ENCODE data around the gene IRF2BPL.

IRF2BPL gene

GRCh38 chr14:77009014-77009413 is 19.5 kb downstream of the IRF2BPL start:
- no peak for DNase-seq

GRCh38 chr14:77008541-77008940 is 20.0 kb downstream of the IRF2BPL start:
- no peak for DNase-seq

- peak; percentile 28 for DNase-seq
Measured at GRCh38 chr14:77007975-77008421, 20.5 kb downstream of the IRF2BPL start.

DNA sequence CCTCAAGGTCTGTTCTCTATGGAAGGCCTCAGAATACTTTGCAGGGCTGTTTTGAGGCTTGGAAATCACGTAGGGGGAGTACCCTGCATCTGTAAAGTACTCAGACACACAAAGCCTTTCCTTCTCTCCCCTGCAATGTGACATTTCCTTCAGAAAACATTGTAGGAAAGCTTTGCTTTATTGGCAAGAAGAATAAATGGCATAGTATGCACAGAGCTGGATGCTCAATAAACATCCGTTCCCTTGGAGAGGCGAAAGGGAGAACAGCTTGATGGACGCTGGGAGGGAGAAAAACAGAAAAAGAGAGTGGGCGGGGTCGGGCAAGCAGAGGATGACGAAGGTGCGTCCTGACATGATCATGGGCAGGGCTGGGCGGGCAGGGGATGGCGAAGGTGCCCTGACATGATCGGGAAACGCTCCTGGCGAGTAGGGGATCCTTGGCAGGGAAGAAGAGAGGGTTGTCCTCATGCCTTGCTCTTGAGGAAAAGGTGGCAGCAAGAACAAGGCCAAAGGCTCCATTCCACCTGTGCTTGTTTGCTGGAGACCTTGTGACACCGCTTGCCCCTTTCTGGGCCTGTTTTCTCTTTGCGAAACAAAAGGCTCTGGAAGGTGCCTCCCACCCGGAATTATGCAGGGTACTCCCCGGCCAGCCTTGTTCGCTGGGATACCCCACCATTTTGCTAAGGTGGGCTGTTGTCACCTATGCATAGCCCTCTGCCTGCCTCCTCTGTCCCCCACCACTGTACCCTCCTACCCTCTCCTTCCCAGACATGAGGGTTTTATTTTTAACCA is 21.1 kb downstream of the IRF2BPL start:
- DNase-seq, result no peak

DNA sequence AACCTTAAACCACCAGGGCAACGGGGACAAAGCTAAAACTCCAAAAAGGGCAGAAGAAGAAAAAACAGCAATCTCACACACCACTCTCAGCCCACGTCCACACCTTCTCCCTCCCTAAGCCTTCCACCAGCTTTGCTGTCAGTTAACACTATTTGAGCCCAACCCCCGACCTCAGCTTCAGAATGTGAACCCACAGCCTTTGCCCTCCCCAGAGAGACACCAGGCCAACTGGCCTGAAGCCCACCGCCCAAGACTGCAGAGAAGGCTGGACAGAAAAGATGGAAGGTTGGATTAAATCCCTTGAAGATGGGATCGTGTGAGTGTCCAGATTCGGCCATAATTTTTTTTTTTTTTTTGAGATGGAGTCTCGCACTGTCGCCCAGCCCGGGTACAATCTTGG is 22.4 kb downstream of the IRF2BPL start:
- no peak for DNase-seq

DNA sequence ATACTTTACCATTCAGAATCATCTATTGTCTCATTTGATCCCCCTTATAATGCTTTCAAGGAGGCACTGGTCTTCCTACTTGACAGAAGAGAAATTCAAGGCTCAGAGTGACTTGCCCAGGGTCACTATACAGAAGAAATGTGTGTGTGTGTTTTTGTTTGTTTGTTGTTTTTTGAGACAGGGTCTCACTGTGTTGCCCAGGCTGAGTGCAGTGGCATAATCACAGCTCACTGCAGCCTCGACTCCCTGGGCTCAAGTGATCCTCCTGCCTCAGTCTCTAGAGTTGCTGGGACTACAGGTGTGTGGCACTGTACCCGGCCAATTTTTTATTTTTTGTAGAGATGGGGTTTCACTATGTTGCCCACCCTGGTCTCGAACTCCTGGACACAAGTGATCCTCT is 22.9 kb downstream of the IRF2BPL start:
- DNase-seq, result no peak

DNA sequence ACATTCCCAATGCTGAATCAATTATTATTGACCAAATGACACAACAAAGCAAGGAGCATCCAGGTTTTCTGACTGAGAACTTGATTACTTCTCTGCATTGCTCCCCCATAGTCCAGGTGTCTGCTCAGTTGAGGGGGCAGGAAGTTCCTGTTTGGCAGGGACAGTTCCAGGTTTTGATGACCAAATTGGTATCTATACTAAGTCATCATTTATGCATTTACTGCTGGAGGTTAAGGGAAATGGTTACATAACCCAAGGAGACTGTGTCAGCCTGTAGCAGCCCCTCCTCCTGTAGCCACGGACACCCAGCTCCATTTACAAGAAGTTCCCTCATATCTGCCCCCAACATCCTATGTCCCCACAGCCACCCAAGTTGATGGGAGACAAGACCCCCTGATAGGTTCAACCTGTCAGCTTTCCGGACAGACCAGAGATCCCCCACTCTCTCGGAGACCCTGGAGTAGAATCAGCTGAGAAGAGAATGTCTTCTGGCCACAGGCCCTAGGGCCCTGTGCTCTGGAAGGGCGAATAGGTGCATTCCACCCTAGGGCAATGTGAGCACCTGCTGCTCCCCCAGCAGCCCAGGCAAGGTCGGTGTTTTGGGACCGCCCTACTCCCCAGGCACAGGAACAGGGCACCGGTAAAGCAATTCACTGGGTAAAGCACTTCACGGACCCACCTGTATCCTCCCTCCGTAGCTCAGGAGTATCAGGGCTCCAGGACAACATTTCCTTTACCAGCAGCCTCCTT is 23.6 kb downstream of the IRF2BPL start:
- no peak for DNase-seq

- no peak for DNase-seq
Measured at GRCh38 chr14:77003960-77004710, 24.4 kb downstream of the IRF2BPL start.

GRCh38 chr14:77002889-77003288 is 25.6 kb downstream of the IRF2BPL start:
- no peak for DNase-seq

DNA sequence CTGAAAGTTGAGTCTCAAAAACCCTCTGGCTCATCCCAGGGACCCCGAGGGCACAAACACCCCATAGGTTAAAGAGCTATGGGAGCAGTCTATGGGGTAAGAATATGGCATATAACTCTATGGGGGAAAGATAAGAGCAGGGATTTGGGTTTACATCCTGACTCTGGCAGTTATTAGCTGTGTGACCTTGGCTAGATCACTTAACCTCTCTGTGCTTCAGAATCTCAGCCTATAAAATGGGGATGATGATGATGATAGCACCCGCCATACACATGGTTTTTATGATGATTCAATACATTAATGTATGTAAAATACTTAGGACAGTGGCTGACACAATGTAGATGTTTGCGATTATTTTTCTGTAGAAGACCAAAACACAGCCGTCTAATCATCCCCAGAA is 26.2 kb downstream of the IRF2BPL start:
- DNase-seq, result no peak

- DNase-seq, result no peak
Measured at GRCh38 chr14:77000340-77001270, 27.9 kb downstream of the IRF2BPL start.

- no peak for DNase-seq
Measured at GRCh38 chr14:76998910-76999309, 29.6 kb downstream of the IRF2BPL start.

- DNase-seq, result no peak
Measured at GRCh38 chr14:76997257-76997970, 31.1 kb downstream of the IRF2BPL start.

- no peak for DNase-seq
Measured at GRCh38 chr14:76996563-76997146, 31.9 kb downstream of the IRF2BPL start.

GRCh38 chr14:76995279-76996035 is 33.1 kb downstream of the IRF2BPL start:
- DNase-seq, result no peak

DNA sequence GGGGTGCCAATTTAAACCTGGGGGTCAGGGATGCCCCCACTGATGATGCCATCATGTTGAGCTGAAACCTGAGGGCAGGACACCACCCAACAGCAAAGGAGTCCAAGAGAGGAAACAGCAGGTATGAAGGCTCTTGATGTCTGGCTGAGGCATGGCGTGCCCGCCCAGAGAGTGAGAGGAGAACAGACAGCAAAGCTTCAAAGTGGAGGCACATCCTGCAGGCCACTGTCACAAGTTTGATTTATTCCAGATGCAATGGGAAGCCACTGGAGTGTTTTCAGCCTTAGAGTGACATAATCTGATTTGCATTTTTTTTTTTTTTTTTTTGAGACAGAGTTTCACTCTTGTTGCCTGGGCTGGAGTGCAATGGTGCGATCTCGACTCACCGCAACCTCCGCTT is 34.8 kb downstream of the IRF2BPL start:
- no peak for DNase-seq

DNA sequence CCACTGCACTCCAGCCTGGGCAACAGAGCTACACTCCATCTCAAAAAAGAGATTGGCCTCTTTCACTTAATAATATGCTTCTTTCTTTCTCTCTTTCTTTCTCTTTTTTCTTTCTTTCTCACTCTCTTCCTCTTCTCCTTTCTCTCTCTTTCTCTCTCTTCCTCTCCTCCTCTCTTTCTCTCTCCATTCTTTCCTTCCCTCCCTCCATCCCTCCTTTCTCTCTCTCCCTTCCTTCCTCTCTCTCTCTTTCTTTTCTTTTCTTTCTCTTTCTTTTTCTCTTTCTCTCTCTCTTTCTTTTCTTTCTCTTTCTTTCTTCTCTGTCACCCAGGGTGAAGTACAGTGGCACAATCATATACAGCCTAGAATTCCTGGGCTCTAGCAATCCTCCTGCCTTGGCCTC is 38.4 kb downstream of the IRF2BPL start:
- no peak for DNase-seq

DNA sequence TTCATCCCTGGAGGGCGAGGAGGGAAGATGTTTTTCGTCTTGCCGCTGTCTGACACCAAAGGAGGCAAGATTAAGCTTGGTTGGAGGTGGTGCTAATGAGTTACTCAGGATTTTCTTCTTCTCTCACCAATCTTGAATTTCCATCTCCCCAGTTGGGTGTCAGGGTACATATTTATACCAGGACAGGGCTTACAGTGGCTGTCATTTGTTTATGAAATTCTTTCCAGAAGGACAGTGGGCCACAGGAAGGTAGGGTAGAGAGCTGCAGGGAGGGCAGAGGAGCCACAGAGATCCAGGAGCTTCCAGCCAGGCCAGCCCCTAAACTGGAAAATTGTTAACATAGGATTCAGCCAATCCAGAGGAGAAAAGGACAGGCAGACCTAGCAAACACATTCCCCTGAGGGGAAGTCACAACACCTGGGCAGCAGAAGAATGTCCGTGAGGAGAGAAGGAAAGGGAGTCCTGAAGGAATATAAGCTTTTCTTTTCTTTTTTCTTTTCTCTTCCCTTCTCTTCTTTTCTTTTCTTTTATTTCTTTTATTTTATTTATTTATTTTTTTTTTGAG is 40.5 kb downstream of the IRF2BPL start:
- DNase-seq, result no peak

- no peak for DNase-seq
Measured at GRCh38 chr14:76986231-76986565, 42.3 kb downstream of the IRF2BPL start.

DNA sequence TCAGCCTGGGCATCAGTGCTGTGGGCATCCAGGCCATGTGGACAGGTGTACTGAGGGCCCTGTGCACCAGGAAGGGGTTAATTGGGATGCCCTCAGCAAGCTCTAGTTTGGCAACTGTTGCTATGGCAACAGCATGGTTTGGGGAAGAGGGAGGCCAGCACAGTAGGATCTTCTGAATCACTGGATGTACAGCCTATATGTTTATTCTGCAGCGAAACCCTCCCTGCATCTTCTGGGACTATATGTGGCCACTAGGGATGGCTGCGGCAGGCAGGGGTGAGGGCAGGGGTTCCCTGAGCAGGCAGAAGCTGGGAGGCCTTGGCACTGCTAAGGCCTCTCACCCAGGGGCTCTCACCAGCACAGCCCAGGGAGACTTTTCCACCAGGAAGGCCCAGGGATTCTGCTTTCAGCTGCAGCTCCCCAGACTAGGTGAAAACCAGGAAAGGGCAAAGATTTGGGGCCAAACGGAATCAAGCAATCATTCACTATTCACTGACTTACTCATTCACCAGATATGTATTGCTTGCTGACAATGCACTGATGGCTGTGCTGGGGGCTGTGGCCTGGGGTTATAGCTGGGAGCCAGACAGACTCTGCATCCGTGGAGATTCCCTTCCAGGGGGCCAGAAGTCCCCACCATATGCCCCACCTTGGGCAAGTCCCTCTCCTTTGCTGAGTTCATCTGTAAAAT is 42.8 kb downstream of the IRF2BPL start:
- no peak for DNase-seq

Measured in NCI-H1105 (cell line).